GM15510 (cell line): ENCODE results near the gene GRIP2.

Experiments
- POLR2A ChIP-seq: IDR thresholded peaks from 3 replicates; pipeline ENCODE4 v1.6.1; 2011; ENCODE audit warnings: borderline replicate concordance; ENCODE audit not compliant: insufficient read length; ENCODE audit errors: extremely low read depth

GRIP2 gene

GRCh38 chr3:14521611-14522010, 18.5 kb downstream of the GRIP2 start:
- no peak for TF ChIP-seq POLR2A

DNA sequence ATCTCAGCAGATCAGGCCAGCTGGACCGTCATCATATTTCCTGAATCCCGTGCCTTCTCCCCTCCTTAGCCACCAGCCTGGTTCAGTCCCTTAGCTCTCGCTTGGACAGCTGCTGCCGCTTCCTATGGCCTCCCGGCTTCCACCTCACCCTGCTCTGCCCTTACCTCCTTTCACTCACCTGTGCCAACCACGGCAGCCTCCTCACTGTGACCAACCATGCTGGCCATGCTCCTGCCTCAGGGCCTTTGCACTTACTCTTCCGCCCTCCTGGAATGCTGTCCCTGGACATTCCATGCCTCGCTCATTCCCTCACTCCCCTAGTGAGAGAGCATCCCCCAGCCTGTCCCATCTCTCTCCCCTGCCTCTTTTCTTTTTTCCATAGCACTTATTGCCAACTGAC, 19.2 kb downstream of the GRIP2 start:
- no peak for TF ChIP-seq POLR2A

DNA sequence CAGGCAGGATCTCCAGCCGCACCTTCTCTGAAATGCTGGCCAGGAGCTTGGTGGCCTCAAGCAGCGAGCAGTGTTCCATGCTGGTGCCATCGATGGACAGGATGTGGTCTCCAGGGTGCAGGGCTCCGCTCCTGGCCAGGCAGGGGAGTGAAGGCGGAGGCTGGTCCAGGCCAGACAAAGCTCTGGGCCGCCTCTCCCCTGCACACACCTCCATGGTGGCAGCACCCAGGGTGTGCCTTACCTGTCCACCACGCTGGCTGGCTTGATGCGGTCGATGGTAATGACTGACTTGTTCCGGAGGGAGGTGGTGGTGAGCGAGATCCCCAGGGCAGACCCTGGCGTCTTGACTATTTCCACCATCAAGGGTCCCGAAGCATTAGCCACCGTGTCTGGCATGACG, 20.0 kb downstream of the GRIP2 start:
- TF ChIP-seq POLR2A: no peak

GRCh38 chr3:14519406-14519805, 20.7 kb downstream of the GRIP2 start:
- TF ChIP-seq POLR2A: no peak

DNA sequence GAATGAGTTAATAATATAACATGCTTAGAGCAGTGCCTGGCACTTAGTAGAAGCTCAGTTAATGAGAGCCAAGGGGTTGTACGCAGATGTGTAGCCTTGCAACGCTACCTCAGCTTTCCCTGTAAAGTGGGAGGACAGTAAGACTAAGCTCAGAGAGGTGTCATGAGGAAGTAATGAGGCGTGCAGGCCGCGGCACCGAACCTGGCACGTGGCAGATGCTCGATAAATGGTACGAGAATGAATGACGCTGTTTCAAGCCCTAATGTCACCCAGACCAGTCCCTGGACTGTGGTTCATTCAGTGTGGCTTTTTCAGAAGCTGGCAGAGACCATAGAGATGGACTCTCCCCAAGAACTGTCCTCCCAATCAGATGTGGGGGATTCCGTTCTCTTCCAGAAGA, 21.2 kb downstream of the GRIP2 start:
- no peak for TF ChIP-seq POLR2A

- no peak for TF ChIP-seq POLR2A
Measured at GRCh38 chr3:14518432-14518802, 21.7 kb downstream of the GRIP2 start.

DNA sequence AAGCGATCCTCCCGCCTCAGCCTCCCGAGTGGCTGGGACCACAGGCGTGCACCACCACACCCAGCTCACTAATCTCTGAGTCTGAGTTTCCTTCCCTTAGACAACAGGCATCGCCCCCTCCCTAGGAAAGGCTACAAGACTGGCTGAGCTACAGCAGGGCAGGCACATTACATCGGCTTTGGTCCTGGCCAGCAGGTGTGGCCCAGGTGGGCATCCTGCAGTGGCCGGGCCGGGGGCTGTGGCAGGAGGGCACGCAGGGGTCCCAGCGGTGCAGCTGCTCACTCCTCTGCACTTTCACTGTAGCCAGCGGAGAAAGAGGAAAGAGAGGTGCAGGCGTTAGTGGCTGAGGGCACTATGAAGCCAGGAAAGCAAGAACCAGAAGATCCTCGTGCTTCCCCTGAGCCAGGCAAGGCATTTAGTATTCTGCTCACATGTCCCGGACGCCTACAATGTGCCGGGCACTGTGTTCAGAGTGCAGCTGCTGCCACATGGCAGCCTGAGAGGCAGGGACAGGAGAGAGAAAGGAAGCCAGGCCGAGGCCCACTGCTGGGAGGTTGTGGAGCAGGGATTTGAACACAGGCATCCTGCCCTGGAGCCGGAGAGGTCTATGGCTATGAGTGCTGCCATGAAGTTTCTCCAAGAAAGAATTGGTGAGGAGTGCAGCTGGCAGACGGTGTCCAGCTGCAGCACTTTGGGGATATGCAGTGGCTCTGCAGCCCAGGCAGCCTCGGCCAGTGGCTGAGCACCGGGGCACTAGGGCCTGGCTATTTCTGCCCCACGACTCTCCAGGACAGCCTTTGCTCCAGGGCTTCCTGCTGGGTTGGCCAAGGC, 22.3 kb downstream of the GRIP2 start:
- no peak for TF ChIP-seq POLR2A

- TF ChIP-seq POLR2A: no peak
Measured at GRCh38 chr3:14516738-14517345, 23.3 kb downstream of the GRIP2 start.

- TF ChIP-seq POLR2A: no peak
Measured at GRCh38 chr3:14514323-14514720, 25.8 kb downstream of the GRIP2 start.

DNA sequence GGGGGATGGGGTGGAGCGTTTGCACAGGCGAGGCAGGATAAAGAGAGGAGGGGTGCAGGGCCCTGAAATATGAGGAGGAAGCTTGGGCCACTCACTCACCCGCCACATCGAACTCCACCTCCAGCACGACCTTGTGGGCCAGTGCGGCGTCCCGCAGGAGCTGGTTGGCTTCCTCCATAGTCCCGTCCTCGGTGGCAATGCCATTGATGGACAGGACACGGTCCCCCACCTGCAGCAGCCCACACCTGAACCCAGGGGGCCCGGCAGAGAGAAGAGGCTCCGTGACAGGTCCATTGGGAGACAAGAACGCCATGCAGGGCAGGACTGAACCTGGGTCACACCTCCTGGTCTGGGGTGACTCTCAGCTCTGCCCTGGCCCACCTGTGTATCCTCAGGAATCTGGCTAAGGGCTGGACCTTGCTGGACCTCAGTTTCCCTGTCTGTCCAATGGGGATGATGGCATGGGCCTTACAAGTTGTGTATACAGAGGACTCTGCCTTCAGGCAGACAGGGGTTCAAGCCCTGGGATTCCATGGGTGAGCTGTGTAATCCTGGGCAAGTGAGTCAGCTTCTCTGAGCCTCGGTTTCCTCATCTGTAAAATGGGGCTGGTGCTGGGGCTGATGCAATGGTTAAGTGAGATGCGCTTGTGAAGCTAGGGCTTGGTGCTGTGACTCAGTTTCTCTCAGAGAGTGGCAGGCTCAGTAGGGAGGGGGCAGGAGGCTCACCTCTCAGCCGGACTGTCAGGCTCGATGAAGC, 26.4 kb downstream of the GRIP2 start:
- no peak for TF ChIP-seq POLR2A

- no peak for TF ChIP-seq POLR2A
Measured at GRCh38 chr3:14512942-14513327, 27.2 kb downstream of the GRIP2 start.

DNA sequence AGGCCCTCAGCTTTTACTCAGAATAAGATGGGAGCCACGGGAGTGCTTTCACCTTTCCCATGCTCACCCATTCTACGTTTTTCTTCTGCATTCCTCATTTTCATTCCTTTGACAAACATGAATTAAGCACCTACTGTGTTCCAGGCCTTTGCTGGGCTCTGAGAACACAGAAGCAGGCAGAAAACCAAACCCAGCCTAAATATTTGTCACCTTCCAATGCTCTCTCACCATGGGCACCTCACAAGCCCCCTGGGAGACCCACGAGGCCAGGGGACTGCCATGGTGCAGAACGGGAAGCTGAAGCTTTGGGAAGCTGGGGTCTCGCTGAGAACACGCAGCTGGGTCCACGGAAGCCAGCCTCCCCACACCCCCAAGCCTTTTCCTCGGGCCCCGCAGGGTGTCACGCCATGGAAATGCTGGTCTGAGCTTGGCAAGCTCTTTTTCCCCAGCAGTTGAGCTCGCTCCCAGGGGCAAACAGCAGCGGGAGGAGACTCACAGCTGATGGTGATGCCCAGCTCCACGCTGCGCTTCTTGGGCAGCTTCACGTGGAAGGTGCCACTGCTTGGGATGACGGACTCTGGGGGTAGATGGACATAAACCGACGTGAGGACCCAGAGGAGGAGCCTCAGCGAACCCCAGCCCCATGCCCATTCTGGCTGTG, 27.7 kb downstream of the GRIP2 start:
- no peak for TF ChIP-seq POLR2A

GRCh38 chr3:14511623-14512280, 28.4 kb downstream of the GRIP2 start:
- no peak for TF ChIP-seq POLR2A

GRCh38 chr3:14510838-14511622, 29.1 kb downstream of the GRIP2 start:
- TF ChIP-seq POLR2A: no peak
